ENCODE data around the gene TMEM106A. TPM values are rescaled to one million over a fixed set of nuclear protein-coding genes. Genes with fewer than 3 reads are reported as not detected.
"Not testable (repeated sequence)": the region's sequence is repeated elsewhere in the genome, so short reads cannot be mapped to it uniquely, and the experiment has no call there.

Gene TMEM106A
- total RNA-seq, 1 donor from 2014 or later = 18.2 TPM

DNA sequence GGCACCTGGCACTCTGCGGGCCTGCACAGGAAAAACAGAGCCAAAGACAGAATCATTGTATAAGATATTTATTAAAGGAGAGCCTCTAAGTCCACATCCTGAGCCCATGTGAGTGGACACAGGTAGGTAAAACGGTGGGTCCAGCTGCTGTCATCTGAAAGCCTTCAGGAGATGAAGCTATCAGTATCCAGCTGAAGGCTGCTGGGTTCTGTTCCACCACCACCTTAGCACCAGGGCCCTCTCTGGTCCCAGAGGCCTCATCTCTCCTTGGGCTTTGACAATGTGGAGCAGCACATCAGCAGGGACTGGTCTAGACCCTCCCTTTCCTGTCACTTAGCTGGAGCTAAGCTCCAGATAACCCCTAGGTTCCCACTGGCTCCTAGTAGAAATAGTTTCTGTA lies 7.3 kb downstream of the TMEM106A start:
- peaks cover 16% of the 10 kb centered on the region for H3K4me1 Mint-ChIP-seq (ENCODE audit: low read depth)
- no peak overlapping the region for H3K27ac Mint-ChIP-seq
- H3K4me3 Mint-ChIP-seq = no peak overlapping the region
- no peak for DNase-seq (ENCODE audit: low spot score)
- H3K9me3 Mint-ChIP-seq = no peaks in the 10 kb centered on the region
- H3K36me3 Mint-ChIP-seq (ENCODE audit: low read depth) = peaks cover 21% of the 10 kb centered on the region
- no peaks in the 10 kb centered on the region for H3K27me3 Mint-ChIP-seq (ENCODE audit: insufficient read depth)
- intact Hi-C loops (cut with micrococcal nuclease) = no loop called here

DNA sequence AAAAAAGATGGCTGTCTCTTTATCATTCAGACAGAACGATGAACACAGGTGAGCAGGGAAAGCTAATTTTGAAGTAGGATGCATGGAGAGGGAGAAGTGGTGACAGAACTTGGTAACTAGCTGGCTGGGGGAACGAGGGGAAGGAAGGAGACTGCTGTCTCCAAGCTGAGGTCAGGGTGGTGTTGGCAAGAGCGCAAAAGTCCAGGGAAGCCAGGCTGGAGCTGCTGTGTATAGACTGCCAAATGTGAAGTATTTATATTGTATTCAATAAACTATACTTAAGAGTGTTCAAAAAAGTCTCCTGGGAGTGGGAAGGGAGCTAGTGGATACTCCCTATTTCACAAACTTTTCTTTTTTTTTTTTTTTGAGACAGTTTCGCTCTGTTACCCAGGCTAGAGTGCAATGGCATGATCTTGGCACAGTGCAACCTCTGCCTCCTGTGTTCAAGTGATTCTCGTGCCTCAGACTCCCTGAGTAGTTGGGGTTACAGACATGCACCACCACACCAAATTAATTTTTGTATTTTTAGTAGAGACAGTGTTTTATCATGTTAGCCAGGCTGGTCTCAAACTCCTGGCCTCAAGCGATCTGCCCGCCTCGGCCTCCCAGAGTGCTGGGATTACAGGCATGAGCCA lies 8.2 kb downstream of the TMEM106A start:
- no peaks in the 10 kb centered on the region for H3K27me3 Mint-ChIP-seq (ENCODE audit: insufficient read depth)
- intact Hi-C loops (cut with micrococcal nuclease) = no loop called here
- H3K36me3 Mint-ChIP-seq (ENCODE audit: low read depth) = peaks cover 26% of the 10 kb centered on the region
- no peak for DNase-seq (ENCODE audit: low spot score)
- no peak overlapping the region for H3K27ac Mint-ChIP-seq
- H3K4me1 Mint-ChIP-seq (ENCODE audit: low read depth) = peaks cover 19% of the 10 kb centered on the region
- no peaks in the 10 kb centered on the region for H3K9me3 Mint-ChIP-seq
- H3K4me3 Mint-ChIP-seq = no peak overlapping the region

DNA sequence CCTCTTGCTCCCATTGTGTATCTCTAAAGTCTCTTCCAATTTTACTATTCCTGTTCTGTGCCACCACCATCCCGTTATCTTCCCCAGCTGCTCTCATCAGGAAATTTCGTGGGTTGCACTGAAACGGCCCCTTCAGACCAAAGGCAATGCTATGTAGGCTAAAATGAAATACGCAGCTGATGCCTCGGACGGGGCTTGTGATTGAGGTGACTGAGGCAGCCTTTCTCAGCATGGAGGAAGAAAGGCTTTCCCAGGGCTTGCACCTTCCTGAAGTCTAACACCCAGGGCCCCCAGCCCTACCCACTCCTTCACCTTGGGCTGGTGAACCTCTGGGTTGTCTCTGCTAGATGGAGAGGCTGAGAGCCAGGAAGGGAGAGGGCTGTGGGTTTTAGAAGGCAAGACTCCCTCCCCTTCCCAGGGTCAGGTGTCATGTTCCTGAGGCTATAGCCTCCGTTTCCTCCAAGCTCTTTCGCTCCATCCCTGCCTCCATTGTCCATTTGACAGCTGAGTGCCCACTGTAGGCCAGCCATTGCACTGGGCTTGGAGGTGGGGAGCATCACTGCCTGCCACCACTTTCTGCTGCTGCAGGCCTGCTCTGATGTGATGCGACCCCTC lies 8.9 kb downstream of the TMEM106A start:
- no peak for DNase-seq (ENCODE audit: low spot score)
- H3K4me1 Mint-ChIP-seq (ENCODE audit: low read depth) = peaks cover 19% of the 10 kb centered on the region
- H3K36me3 Mint-ChIP-seq (ENCODE audit: low read depth) = peaks cover 22% of the 10 kb centered on the region
- intact Hi-C loops (cut with micrococcal nuclease) = no loop called here
- no peaks in the 10 kb centered on the region for H3K27me3 Mint-ChIP-seq (ENCODE audit: insufficient read depth)
- H3K27ac Mint-ChIP-seq = no peak overlapping the region
- H3K9me3 Mint-ChIP-seq = no peaks in the 10 kb centered on the region
- no peak overlapping the region for H3K4me3 Mint-ChIP-seq

DNA sequence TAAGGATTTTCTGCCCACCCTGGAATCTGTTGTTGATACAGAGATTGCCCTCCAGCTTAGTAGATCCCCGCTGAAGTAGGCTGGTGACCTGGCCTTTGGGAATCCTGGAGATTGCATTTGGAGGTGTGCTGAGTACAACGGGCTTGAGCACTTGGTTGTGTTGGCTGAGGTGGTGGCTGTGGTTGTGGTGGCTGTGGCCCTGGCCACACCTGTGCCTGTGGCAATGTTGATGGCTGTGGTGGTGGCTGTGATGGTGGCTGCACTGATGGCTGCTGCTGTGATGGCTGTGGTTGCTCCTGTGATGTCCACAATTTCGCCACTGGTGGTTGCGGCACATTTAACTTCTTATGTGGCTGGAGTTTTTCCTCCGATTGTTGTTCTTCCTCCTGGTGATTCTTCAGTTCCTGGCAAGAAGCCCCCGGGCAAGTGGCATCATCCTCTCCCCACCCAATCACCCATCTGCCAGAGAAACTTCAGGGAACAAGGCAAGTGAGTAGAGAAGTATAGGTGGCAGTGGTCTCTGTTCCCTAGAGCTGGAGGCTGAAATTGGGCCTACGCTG lies 12.6 kb downstream of the TMEM106A start:
- DNase-seq (ENCODE audit: low spot score) = no peak
- Mint-ChIP-seq H3K4me1 (ENCODE audit: low read depth) (peaks cover 4% of the 10 kb centered on the region), H3K9me3 (no peaks in the 10 kb centered on the region), H3K27ac (no peak overlapping the region), H3K4me3 (no peak overlapping the region), H3K36me3 (ENCODE audit: low read depth) (peaks cover 10% of the 10 kb centered on the region), H3K27me3 (ENCODE audit: insufficient read depth) (no peaks in the 10 kb centered on the region)
- intact Hi-C loops (cut with micrococcal nuclease) = no loop called here

DNA sequence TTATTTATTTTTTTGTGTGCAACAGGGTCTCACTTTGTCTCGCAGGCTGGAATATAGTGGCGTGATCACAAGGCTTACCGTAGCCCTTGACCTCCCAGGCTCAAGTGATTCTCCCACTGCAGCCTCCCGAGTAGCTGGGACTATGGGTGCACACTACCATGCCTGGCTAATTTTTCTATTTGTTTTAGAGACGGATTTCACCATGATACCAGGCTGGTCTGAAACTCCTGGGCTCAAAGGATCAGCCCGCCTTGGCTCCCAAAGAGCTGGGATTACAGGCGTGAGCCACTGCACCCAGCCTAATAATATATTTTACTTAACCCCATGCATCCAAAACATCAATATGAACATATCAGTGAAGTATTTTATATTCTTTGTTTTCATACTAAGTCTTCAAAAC lies 14.7 kb downstream of the TMEM106A start:
- H3K36me3 Mint-ChIP-seq (ENCODE audit: low read depth) = peaks cover 8% of the 10 kb centered on the region
- no peak overlapping the region for H3K27ac Mint-ChIP-seq
- H3K4me1 Mint-ChIP-seq (ENCODE audit: low read depth) = peaks cover 4% of the 10 kb centered on the region
- H3K9me3 Mint-ChIP-seq = no peaks in the 10 kb centered on the region
- no peak for DNase-seq (ENCODE audit: low spot score)
- intact Hi-C loops (cut with micrococcal nuclease) = no loop called here
- no peaks in the 10 kb centered on the region for H3K27me3 Mint-ChIP-seq (ENCODE audit: insufficient read depth)
- no peak overlapping the region for H3K4me3 Mint-ChIP-seq

DNA sequence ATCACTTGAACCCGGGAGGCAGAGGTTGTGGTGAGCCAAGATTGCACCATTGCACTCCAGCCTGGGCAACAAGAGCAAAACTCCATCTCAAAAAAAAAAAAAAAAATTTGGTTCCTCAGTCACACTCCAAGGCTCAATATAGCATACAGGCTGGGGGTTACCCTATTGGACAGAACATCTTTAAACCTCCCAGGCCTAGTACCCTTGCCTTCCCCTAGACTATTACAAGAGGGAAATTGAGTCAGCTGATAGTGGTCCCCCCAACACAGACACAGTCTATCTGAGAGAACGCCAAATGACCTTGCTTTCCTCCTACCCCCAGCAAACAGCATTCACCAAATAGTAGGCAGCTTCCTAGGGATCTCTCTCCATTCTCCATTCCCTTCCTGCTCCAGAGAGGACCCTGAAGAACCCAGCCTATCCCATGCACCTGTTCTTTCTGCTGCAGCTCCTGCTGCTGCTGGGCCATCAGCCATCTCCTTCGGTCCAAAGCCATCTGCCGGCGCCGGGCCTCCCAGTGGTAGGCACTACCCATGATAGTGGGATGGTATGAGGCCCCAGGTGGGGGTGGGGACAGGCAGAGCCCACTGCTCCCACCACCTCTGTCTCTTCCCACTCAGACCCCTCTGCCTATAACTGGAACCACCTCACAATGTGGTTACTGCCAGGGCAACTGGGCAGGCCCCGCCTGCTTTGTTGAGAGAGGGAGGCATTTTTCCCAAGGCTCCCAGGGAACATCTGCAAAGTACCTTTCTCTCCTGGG lies 16.5 kb downstream of the TMEM106A start, which contains the start of gene CCDC200:
CCDC200 (minus strand) TSS at position 604 of the 763 bp plus-strand sequence; CDS start at position 535, 69 bp downstream.
- H3K4me3 Mint-ChIP-seq; intact Hi-C loops (cut with micrococcal nuclease); H3K27me3 Mint-ChIP-seq (ENCODE audit: insufficient read depth); H3K36me3 Mint-ChIP-seq (ENCODE audit: low read depth); H3K9me3 Mint-ChIP-seq; H3K4me1 Mint-ChIP-seq (ENCODE audit: low read depth); H3K27ac Mint-ChIP-seq; DNase-seq (ENCODE audit: low spot score): not testable (repeated sequence)

DNA sequence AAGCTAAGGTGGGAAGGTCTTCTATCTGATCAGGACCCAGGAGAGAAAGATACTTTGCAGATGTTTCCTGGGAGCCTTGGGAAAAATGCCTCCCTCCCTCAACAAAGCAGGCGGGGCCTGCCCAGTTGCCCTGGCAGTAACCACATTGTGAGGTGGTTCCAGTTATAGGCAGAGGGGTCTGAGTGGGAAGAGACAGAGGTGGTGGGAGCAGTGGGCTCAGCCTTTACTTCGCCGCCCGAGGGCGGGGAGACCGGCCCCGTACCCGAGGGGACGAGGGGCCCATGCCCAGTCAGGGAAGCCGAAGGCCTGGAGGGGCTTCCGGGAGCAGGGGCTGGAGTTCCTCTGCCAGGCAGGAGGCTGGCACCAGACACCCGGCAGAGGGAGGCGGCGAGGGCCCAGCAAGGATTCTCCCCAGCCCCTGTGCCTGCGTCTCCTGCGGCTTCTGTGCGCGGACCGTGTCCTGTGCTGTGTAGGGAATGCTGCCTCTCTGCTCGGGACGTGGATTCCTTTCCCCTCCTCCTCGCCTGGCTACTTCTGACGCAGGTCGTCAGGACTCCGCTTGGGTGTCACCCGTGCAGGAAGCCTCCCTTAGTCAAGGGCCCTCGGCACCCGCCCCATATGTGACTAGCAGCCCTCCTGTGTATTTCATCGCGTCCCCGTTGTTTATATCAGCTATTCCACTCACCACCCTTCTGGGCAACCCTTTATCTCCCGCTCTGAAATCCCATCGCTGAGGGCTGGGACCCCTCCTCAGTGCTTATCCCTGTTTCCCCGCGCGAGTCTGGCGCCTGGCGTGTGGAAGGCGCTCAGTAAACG lies 19.7 kb downstream of the TMEM106A start:
- H3K4me3 Mint-ChIP-seq; H3K4me1 Mint-ChIP-seq (ENCODE audit: low read depth); H3K36me3 Mint-ChIP-seq (ENCODE audit: low read depth); intact Hi-C loops (cut with micrococcal nuclease); H3K9me3 Mint-ChIP-seq; DNase-seq (ENCODE audit: low spot score); H3K27me3 Mint-ChIP-seq (ENCODE audit: insufficient read depth); H3K27ac Mint-ChIP-seq: not testable (repeated sequence)

DNA sequence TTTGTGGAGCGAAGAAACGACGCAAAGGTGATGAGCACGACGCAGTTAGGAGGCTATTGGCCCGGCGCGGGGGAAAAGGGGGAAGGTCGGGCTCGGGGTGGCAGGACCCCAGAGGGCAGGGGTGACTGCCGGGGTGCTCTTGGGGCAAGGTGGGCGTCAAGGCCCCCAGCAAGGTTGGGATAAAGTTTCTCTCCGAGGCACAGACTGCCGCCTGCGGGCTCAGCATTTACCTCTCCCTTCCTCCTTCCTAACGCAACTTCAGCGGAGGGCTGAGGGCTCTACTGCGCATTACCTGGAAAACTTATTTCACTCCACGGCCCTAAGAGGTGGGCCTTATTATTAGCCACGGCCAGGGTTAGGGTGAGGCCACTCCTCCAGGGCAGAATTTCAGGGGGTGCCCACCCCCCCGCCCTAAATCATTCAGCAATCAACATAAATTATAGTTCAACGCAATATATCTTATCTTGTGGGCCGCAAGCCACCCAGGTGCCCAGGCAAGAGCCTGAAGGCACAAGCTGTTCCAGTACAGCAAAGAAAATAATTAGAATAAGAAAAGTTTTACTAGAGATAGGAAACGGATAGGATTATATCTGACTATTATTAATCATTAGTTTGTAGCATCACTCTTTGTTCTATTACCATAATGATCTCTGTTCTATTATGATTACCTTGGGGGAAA lies 20.5 kb downstream of the TMEM106A start:
- H3K36me3 Mint-ChIP-seq (ENCODE audit: low read depth); intact Hi-C loops (cut with micrococcal nuclease); DNase-seq (ENCODE audit: low spot score); H3K4me1 Mint-ChIP-seq (ENCODE audit: low read depth); H3K9me3 Mint-ChIP-seq; H3K27ac Mint-ChIP-seq; H3K27me3 Mint-ChIP-seq (ENCODE audit: insufficient read depth); H3K4me3 Mint-ChIP-seq: not testable (repeated sequence)

DNA sequence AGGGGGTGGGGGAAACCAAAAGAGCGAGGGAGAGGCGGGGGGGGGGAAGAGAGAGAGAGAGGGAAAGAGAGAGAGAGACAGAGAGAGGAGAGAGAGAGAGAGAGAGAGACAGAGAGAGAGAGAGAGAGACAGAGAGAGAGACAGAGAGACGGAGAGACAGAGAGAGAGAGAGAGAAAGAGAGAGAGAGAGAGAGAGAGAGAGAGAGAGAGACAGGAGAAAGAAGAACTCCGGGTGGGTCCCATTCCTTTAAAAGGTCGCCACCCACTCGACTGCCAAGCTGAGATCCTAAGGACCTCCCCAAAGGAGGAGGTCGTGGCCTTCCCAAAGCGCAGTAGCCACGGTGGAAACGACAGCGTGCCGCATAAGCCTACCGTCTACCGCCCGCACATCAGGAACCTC lies 21.6 kb downstream of the TMEM106A start:
- H3K27me3 Mint-ChIP-seq (ENCODE audit: insufficient read depth); H3K4me1 Mint-ChIP-seq (ENCODE audit: low read depth); H3K4me3 Mint-ChIP-seq; intact Hi-C loops (cut with micrococcal nuclease); DNase-seq (ENCODE audit: low spot score); H3K36me3 Mint-ChIP-seq (ENCODE audit: low read depth); H3K27ac Mint-ChIP-seq; H3K9me3 Mint-ChIP-seq: not testable (repeated sequence)

DNA sequence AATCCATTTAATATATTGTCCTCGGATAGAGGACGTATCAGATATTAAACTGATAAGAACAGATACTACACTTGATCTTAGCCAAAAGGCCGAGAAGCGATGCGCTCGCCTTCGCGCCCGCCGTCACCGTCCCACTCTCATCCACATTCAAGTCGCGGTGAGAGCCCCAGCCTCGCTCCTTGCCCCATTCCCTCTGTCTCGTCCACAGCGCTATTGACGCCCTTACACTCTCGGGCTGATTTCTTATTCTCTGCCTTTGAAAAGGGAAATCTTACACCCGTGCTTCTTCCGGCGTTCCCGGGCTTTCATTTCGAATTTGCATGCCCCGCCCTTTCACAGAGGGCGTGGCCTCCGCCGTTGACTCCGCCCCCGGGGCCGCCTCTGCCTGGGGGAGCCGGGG lies 22.2 kb downstream of the TMEM106A start, which contains the start of gene RNU2-1:
RNU2-1 (minus strand) TSS at position 101 of the 400 bp plus-strand sequence.
- H3K27me3 Mint-ChIP-seq (ENCODE audit: insufficient read depth); DNase-seq (ENCODE audit: low spot score); H3K4me1 Mint-ChIP-seq (ENCODE audit: low read depth); H3K36me3 Mint-ChIP-seq (ENCODE audit: low read depth); H3K9me3 Mint-ChIP-seq; intact Hi-C loops (cut with micrococcal nuclease); H3K4me3 Mint-ChIP-seq; H3K27ac Mint-ChIP-seq: not testable (repeated sequence)

DNA sequence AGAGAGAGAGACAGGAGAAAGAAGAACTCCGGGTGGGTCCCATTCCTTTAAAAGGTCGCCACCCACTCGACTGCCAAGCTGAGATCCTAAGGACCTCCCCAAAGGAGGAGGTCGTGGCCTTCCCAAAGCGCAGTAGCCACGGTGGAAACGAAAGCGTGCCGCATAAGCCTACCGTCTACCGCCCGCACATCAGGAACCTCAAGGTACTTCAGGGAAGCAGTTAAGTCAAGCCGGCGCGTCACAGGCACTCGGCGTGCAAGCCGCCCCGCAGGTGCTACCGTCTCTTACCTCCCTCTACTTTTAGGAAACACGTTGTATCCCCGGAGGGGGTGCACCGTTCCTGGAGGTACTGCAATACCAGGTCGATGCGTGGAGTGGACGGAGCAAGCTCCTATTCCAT lies 27.9 kb downstream of the TMEM106A start:
- H3K4me3 Mint-ChIP-seq; H3K27ac Mint-ChIP-seq; H3K27me3 Mint-ChIP-seq (ENCODE audit: insufficient read depth); H3K4me1 Mint-ChIP-seq (ENCODE audit: low read depth); intact Hi-C loops (cut with micrococcal nuclease); H3K36me3 Mint-ChIP-seq (ENCODE audit: low read depth); DNase-seq (ENCODE audit: low spot score); H3K9me3 Mint-ChIP-seq: not testable (repeated sequence)

All from activated T-helper 1 cell treated with anti-CD3 and anti-CD28 coated beads, Interleukin-12 subunit alpha, Interleukin-12 subunit beta, Interleukin-2, Interleukin-4 antibody, amounts not matched to agents 30 ng/mL and 10 ng/mL and 1 ng/mL, durations not matched to agents 14 hours and 24 hours and 36 hours (primary cell).